ENCODE data around the gene FGF18. TPM values are rescaled to one million over a fixed set of nuclear protein-coding genes. Genes with fewer than 3 reads are reported as not detected.
"Not testable (repeated sequence)": the region's sequence is repeated elsewhere in the genome, so short reads cannot be mapped to it uniquely, and the experiment has no call there.

The FGF18 gene
- total RNA-seq, 5 donors from 2014 or later (not counting 1 experiment from before 2014, with no cell fraction given) = 0.16 to 0.58 (median 0.21) TPM; not detected in 1

GRCh38 chr5:171413993-171414392, 5.5 kb upstream of the FGF18 start:
- DNase-seq; H3K4me3 Mint-ChIP-seq; CTCF ChIA-PET; H3K9me3 Mint-ChIP-seq; H3K27ac ChIP-seq (ENCODE audit: low read length); ATAC-seq (replicated peaks in 1 of 4); H3K27me3 Mint-ChIP-seq; POLR2A ChIA-PET; H3K27me3 ChIP-seq (replicated peaks in 1 of 2; ENCODE audit: control insufficient read depth in 2 of 2, extremely low read depth in 1 of 2, insufficient read depth in 2 of 2, low read length in 1 of 2); H3K9me3 ChIP-seq; H3K4me3 ChIP-seq (ENCODE audit: control insufficient read depth in 1 of 2, extremely low read depth in 1 of 2, low read length in 1 of 2); H3K27ac Mint-ChIP-seq: not testable (repeated sequence)
- 89% methylated on average over 3 of the region's 5 CpGs for WGBS (ENCODE audit: insufficient coverage)
- Histone ChIP-seq H3K36me3 (ENCODE audit: control insufficient read depth in 2 of 2, extremely low read depth in 1 of 2, insufficient read depth in 1 of 2, low read length in 1 of 2) (peaks cover 0 to 41% of the 10 kb centered on the region in 2 donors), H3K4me1 (ENCODE audit: control insufficient read depth in 1 of 2, extremely low read depth in 1 of 2, insufficient read depth in 2 of 2, low read length in 2 of 2) (peaks cover under 1 to 11% of the 10 kb centered on the region in 2 experiments)
- Mint-ChIP-seq H3K4me1 (peaks cover 9 to 13% (median 13%) of the 10 kb centered on the region in 3 donors), H3K36me3 (peaks cover 33% of the 10 kb centered on the region)

- 89% methylated on average over 1 of the region's 9 CpGs for WGBS (ENCODE audit: insufficient coverage)
- H3K4me1 Mint-ChIP-seq = peaks cover 10 to 11% (median 10%) of the 10 kb centered on the region in 3 donors
- no peaks in the 10 kb centered on the region for H3K9me3 Mint-ChIP-seq
- ChIA-PET POLR2A (interaction anchor here (0.5 to 0.6 kb wide), 2 partner anchors 29 to 1461 kb away, joined by 3 to 6 read pairs; no protein-coding TSS in a partner anchor), CTCF (interaction anchor here (0.6 to 0.7 kb wide), 2 partner anchors 10 to 1149 kb away, joined by 3 to 5 read pairs; no protein-coding TSS in a partner anchor)
- peaks cover 0 to 31% of the 10 kb centered on the region in 2 donors for H3K36me3 ChIP-seq (ENCODE audit: control insufficient read depth in 2 of 2, extremely low read depth in 1 of 2, insufficient read depth in 1 of 2, low read length in 1 of 2)
- H3K9me3 ChIP-seq = no peaks in the 10 kb centered on the region
- peaks cover 0 to 11% of the 10 kb centered on the region in 2 experiments for H3K27me3 ChIP-seq (replicated peaks in 1 of 2; ENCODE audit: control insufficient read depth in 2 of 2, extremely low read depth in 1 of 2, insufficient read depth in 2 of 2, low read length in 1 of 2)
- DNase-seq = no peak
- no peak overlapping the region for H3K4me3 Mint-ChIP-seq
- no peak overlapping the region for H3K4me3 ChIP-seq (ENCODE audit: control insufficient read depth in 1 of 2, extremely low read depth in 1 of 2, low read length in 1 of 2)
- no peak overlapping the region for H3K27ac Mint-ChIP-seq
- no peak for ATAC-seq (replicated peaks in 1 of 4)
- H3K4me1 ChIP-seq (ENCODE audit: control insufficient read depth in 1 of 2, extremely low read depth in 1 of 2, insufficient read depth in 2 of 2, low read length in 2 of 2) = peaks cover 3 to 12% of the 10 kb centered on the region in 2 experiments
- peaks cover 26% of the 10 kb centered on the region for H3K36me3 Mint-ChIP-seq
- H3K27ac ChIP-seq (ENCODE audit: low read length) = no peak overlapping the region
- peaks cover 0 to 3% of the 10 kb centered on the region in 2 donors for H3K27me3 Mint-ChIP-seq
Observed at GRCh38 chr5:171415115-171415730, 4.2 kb upstream of the FGF18 start.

GRCh38 chr5:171416160-171417049, 3.0 kb upstream of the FGF18 start:
- Mint-ChIP-seq H3K27ac (no peak overlapping the region), H3K9me3 (no peaks in the 10 kb centered on the region), H3K4me3 (no peak overlapping the region), H3K27me3 (peaks cover 8 to 11% of the 10 kb centered on the region in 2 donors), H3K4me1 (peaks cover 13 to 19% (median 19%) of the 10 kb centered on the region in 3 donors), H3K36me3 (peaks cover 17% of the 10 kb centered on the region)
- peaks cover 3 to 22% of the 10 kb centered on the region in 2 experiments for H3K4me1 ChIP-seq (ENCODE audit: control insufficient read depth in 1 of 2, extremely low read depth in 1 of 2, insufficient read depth in 2 of 2, low read length in 2 of 2)
- no peak for ATAC-seq (replicated peaks in 1 of 4)
- DNase-seq = no peak
- peaks cover 0 to 24% of the 10 kb centered on the region in 2 donors for H3K36me3 ChIP-seq (ENCODE audit: control insufficient read depth in 2 of 2, extremely low read depth in 1 of 2, insufficient read depth in 1 of 2, low read length in 1 of 2)
- no peak overlapping the region for H3K27ac ChIP-seq (ENCODE audit: low read length)
- POLR2A ChIA-PET = interaction anchor here in 1 of 2 donors (0.5 kb wide), 1 partner anchor 1542 kb away, joined by 3 read pairs; no protein-coding TSS in a partner anchor
- CTCF ChIA-PET = interaction anchor here in 1 of 2 donors (0.7 kb wide), 1 partner anchor 36 kb away, joined by 3 read pairs; no protein-coding TSS in a partner anchor
- no peaks in the 10 kb centered on the region for H3K9me3 ChIP-seq
- no peak overlapping the region for H3K4me3 ChIP-seq (ENCODE audit: control insufficient read depth in 1 of 2, extremely low read depth in 1 of 2, low read length in 1 of 2)
- peaks cover 1 to 22% of the 10 kb centered on the region in 2 experiments for H3K27me3 ChIP-seq (replicated peaks in 1 of 2; ENCODE audit: control insufficient read depth in 2 of 2, extremely low read depth in 1 of 2, insufficient read depth in 2 of 2, low read length in 1 of 2)
- WGBS (ENCODE audit: insufficient coverage) = 92% methylated on average over 2 of the region's 11 CpGs

- H3K9me3 Mint-ChIP-seq = no peaks in the 10 kb centered on the region
- WGBS (ENCODE audit: insufficient coverage) = 16% methylated on average over 25 of the region's 26 CpGs
- no peaks in the 10 kb centered on the region for H3K36me3 Mint-ChIP-seq
- POLR2A ChIA-PET = interaction anchor here in 1 of 2 donors (0.6 to 0.7 kb wide), 2 partner anchors 588 to 1719 kb away, joined by 3 read pairs; partner anchors contain the start of gene FBXW11
- peaks cover 0 to 5% of the 10 kb centered on the region in 2 donors for H3K36me3 ChIP-seq (ENCODE audit: control insufficient read depth in 2 of 2, extremely low read depth in 1 of 2, insufficient read depth in 1 of 2, low read length in 1 of 2)
- DNase-seq (peak in 21 of 35 experiments; percentile 9 to 57 (median 24)), ATAC-seq (replicated peaks in 1 of 4) (peak; percentile 47 to 61 (median 54))
- H3K9me3 ChIP-seq = no peaks in the 10 kb centered on the region
- CTCF ChIA-PET = interaction anchor here in 1 of 2 donors (0.6 to 1.0 kb wide), 2 partner anchors 487 to 489 kb away, joined by 3 to 4 read pairs; no protein-coding TSS in a partner anchor
- peaks cover 13 to 19% (median 19%) of the 10 kb centered on the region in 3 donors for H3K4me1 Mint-ChIP-seq
- H3K4me3 ChIP-seq (ENCODE audit: control insufficient read depth in 1 of 2, extremely low read depth in 1 of 2, low read length in 1 of 2) = peak overlapping the region; percentile 43 to 46
- H3K27ac Mint-ChIP-seq = no peak overlapping the region
- peaks cover 3 to 22% of the 10 kb centered on the region in 2 experiments for H3K4me1 ChIP-seq (ENCODE audit: control insufficient read depth in 1 of 2, extremely low read depth in 1 of 2, insufficient read depth in 2 of 2, low read length in 2 of 2)
- H3K27me3 ChIP-seq (replicated peaks in 1 of 2; ENCODE audit: control insufficient read depth in 2 of 2, extremely low read depth in 1 of 2, insufficient read depth in 2 of 2, low read length in 1 of 2) = peaks cover 3 to 41% of the 10 kb centered on the region in 2 experiments
- peaks cover 15 to 29% of the 10 kb centered on the region in 2 donors for H3K27me3 Mint-ChIP-seq
- H3K27ac ChIP-seq (ENCODE audit: low read length) = no peak overlapping the region
- H3K4me3 Mint-ChIP-seq = peak overlapping the region; percentile 66 to 84 (median 75)
Observed at GRCh38 chr5:171418316-171418981, 998 bp upstream of the FGF18 start.

- ATAC-seq (replicated peaks in 1 of 4) = peak; percentile 38 to 63 (median 55)
- Mint-ChIP-seq H3K27ac (peak overlapping the region in 1 of 2 donors; percentile 52), H3K4me3 (peak overlapping the region; percentile 70 to 81 (median 80)), H3K36me3 (no peaks in the 10 kb centered on the region), H3K4me1 (peaks cover 13 to 19% (median 19%) of the 10 kb centered on the region in 3 donors), H3K27me3 (peaks cover 15 to 29% of the 10 kb centered on the region in 2 donors), H3K9me3 (no peaks in the 10 kb centered on the region)
- H3K36me3 ChIP-seq (ENCODE audit: control insufficient read depth in 2 of 2, extremely low read depth in 1 of 2, insufficient read depth in 1 of 2, low read length in 1 of 2) = peaks cover 0 to 3% of the 10 kb centered on the region in 2 donors
- ChIA-PET CTCF (interaction anchor here in 1 of 2 donors (0.8 kb wide), 1 partner anchor 462 kb away, joined by 3 read pairs; no protein-coding TSS in a partner anchor), POLR2A (interaction anchor here in 1 of 2 donors (0.6 kb wide), 1 partner anchor 740 kb away, joined by 3 read pairs; no protein-coding TSS in a partner anchor)
- H3K27ac ChIP-seq (ENCODE audit: low read length) = no peak overlapping the region
- no peaks in the 10 kb centered on the region for H3K9me3 ChIP-seq
- peak in 15 of 35 experiments; percentile 6 to 53 (median 18) for DNase-seq
- H3K27me3 ChIP-seq (replicated peaks in 1 of 2; ENCODE audit: control insufficient read depth in 2 of 2, extremely low read depth in 1 of 2, insufficient read depth in 2 of 2, low read length in 1 of 2) = peaks cover 3 to 42% of the 10 kb centered on the region in 2 experiments
- peaks cover 3 to 22% of the 10 kb centered on the region in 2 experiments for H3K4me1 ChIP-seq (ENCODE audit: control insufficient read depth in 1 of 2, extremely low read depth in 1 of 2, insufficient read depth in 2 of 2, low read length in 2 of 2)
- H3K4me3 ChIP-seq (ENCODE audit: control insufficient read depth in 1 of 2, extremely low read depth in 1 of 2, low read length in 1 of 2) = peak overlapping the region in 1 of 2 donors; percentile 56
- under 1% methylated on average over 89 of the region's 95 CpGs for WGBS (ENCODE audit: insufficient coverage)
Observed at GRCh38 chr5:171419688-171420430, 412 bp downstream of the FGF18 start.
